B cell (primary cell): Measurements from ENCODE around the gene TTPAL.

Experiments
- EZH2 ChIP-seq: IDR thresholded peaks from 2 replicates; pipeline ENCODE4 v1.6.1; 2012; ENCODE audit warnings: borderline replicate concordance, low read depth, mild to moderate bottlenecking, moderate library complexity, low read length; ENCODE audit not compliant: insufficient read depth, poor library complexity, severe bottlenecking
- TF ChIP-seq, protein P1 (sequence below): fragments of 200-600 bp; IDR thresholded peaks from one replicate; pipeline ENCODE4 v1.8.0; 2022; ENCODE audit warnings: antibody characterized with exemption, mild to moderate bottlenecking

DNA sequence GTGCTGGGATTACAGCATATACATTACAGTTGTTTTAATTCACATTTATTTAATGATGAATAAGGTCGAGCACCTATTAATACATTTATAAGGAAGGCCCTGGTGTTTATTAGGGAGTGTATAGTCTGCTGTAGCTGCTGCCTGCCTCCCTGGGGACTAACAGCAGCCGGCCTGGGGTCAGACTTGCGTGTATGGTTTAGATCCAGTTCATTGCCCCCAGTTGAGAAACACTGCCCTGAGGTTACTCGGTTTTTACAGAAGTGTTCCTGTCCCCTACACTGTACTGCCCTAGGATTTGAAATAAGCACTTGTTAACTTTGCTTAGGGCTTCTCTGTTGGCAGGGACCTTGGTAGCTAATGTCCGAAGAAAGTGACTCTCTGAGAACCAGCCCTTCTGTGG, 4.0 kb downstream of the TTPAL start:
- TF ChIP-seq, protein P1, sequence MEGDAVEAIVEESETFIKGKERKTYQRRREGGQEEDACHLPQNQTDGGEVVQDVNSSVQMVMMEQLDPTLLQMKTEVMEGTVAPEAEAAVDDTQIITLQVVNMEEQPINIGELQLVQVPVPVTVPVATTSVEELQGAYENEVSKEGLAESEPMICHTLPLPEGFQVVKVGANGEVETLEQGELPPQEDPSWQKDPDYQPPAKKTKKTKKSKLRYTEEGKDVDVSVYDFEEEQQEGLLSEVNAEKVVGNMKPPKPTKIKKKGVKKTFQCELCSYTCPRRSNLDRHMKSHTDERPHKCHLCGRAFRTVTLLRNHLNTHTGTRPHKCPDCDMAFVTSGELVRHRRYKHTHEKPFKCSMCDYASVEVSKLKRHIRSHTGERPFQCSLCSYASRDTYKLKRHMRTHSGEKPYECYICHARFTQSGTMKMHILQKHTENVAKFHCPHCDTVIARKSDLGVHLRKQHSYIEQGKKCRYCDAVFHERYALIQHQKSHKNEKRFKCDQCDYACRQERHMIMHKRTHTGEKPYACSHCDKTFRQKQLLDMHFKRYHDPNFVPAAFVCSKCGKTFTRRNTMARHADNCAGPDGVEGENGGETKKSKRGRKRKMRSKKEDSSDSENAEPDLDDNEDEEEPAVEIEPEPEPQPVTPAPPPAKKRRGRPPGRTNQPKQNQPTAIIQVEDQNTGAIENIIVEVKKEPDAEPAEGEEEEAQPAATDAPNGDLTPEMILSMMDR, result no peak
- no peak for TF ChIP-seq EZH2
